Fibroblast of lung (primary cell): ENCODE data around the gene DLK1. TPM values are rescaled to one million over a fixed set of nuclear protein-coding genes. Genes with fewer than 3 reads are reported as not detected.

Experiments
- DNase-seq, 2 donors: peaks; one replicate each; pipeline versions ENCODE4 v3.0.0 to v3.0.0-alpha.2; 2010; ENCODE audit warnings: low read depth in 2 of 2
- H2AFZ ChIP-seq: 2 replicates; pipeline ENCODE4 v1.5.1; 2012; ENCODE audit warnings: low read length, control low read depth, inconsistent platforms
- H3K27ac ChIP-seq: 2 replicates; pipeline ENCODE4 v1.5.1; 2011; ENCODE audit warnings: low read length, control low read depth; ENCODE audit not compliant: insufficient read depth
- H3K27me3 ChIP-seq: 2 replicates; pipeline ENCODE4 v1.5.1; 2011; ENCODE audit warnings: mild to moderate bottlenecking, low read length; ENCODE audit not compliant: control insufficient read depth, insufficient read depth
- H3K36me3 ChIP-seq: 2 replicates; pipeline ENCODE4 v1.5.1; 2011; ENCODE audit warnings: low read length; ENCODE audit not compliant: control insufficient read depth, insufficient read depth
- H3K4me1 ChIP-seq: 2 replicates; pipeline ENCODE4 v1.5.1; 2011; ENCODE audit warnings: low read length; ENCODE audit not compliant: control insufficient read depth, insufficient read depth; ENCODE audit errors: extremely low read depth
- H3K4me2 ChIP-seq: 2 replicates; pipeline ENCODE4 v1.5.1; 2011; ENCODE audit warnings: low read length, control low read depth; ENCODE audit not compliant: insufficient read depth; ENCODE audit errors: extremely low read depth
- H3K4me3 ChIP-seq, 4 experiments: fragments of 200-600 bp in 1 of 4; sonication (generic) in 1 of 4; replicated peaks in 1 of 4; 2 replicates each; pipeline ENCODE4 v1.5.1; 2011 to 2016; ENCODE audit warnings: low read length in 4 of 4, low read depth in 3 of 4, mild to moderate bottlenecking in 3 of 4, control low read depth in 2 of 4, inconsistent platforms in 1 of 4, mixed read lengths in 1 of 4; ENCODE audit not compliant: insufficient read depth in 1 of 4; ENCODE audit errors: control extremely low read depth in 1 of 4
- H3K79me2 ChIP-seq: 2 replicates; pipeline ENCODE4 v1.5.1; 2012; ENCODE audit warnings: mild to moderate bottlenecking, low read length, inconsistent platforms; ENCODE audit not compliant: control insufficient read depth, insufficient read depth
- H3K9ac ChIP-seq: 2 replicates; pipeline ENCODE4 v1.5.1; 2011; ENCODE audit warnings: mild to moderate bottlenecking, low read length, control low read depth; ENCODE audit not compliant: insufficient read depth
- H3K9me3 ChIP-seq: 2 replicates; pipeline ENCODE4 v1.5.1; 2012; ENCODE audit warnings: low read depth, low read length; ENCODE audit not compliant: control insufficient read depth, insufficient read depth
- H4K20me1 ChIP-seq: 2 replicates; pipeline ENCODE4 v1.5.1; 2011; ENCODE audit warnings: low read length; ENCODE audit not compliant: control insufficient read depth, insufficient read depth; ENCODE audit errors: extremely low read depth
- EZH2 ChIP-seq: IDR thresholded peaks from 2 replicates; pipeline ENCODE4 v1.5.1; 2012; ENCODE audit warnings: low read length, control low read depth, mild to moderate bottlenecking; ENCODE audit errors: missing control alignments
- polyA plus RNA-seq, 2 donors: library from polyadenylated mRNA; depleted of rRNA in 1 of 2; stranded (reverse) in 1 of 2; unstranded in 1 of 2; fragments of >200 nt; gene quantifications; 2 replicates each; pipeline ENCODE4 v1.2.1, GENCODE V29; 2011 to 2012; ENCODE audit warnings: missing spikeins in 1 of 2
- total RNA-seq: library from RNA; depleted of rRNA; stranded (reverse); fragments of >200 nt; gene quantifications from 2 replicates; pipeline ENCODE4 v1.2.1, GENCODE V29; 2014
- TF ChIP-seq, protein P1 (sequence below), 2 donors: IDR thresholded peaks in 1 of 2; conservative IDR thresholded peaks in 1 of 2; 1 replicate in 1 of 2; 2 replicates in 1 of 2; pipeline ENCODE4 v1.5.1; 2011 to 2012; ENCODE audit warnings: low read length in 2 of 2, control low read depth in 1 of 2, inconsistent platforms in 1 of 2, low read depth in 1 of 2, mild to moderate bottlenecking in 1 of 2

DLK1 gene
- total and polyA plus RNA-seq, 2 donors (not counting 1 experiment from before 2014, with no cell fraction given), result not detected

DNA sequence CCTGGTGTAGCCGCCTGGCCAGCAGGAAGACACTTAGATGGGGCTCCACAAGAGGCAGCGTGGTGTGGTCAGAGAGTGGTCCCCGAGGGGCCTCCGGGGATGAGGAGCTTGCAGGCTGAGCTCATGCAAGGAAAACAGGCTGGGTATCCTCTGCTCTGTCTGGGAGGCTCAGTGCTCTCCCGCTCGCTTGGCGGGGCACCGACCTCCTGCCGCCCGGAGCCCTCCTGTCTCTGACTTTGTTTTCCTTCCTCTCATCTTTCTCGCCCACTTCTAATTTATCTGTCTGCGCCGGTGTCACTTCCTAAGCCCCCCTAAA is 31.3 kb upstream of the DLK1 start:
- H3K27ac ChIP-seq, result no peak overlapping the region
- TF ChIP-seq, protein P1, sequence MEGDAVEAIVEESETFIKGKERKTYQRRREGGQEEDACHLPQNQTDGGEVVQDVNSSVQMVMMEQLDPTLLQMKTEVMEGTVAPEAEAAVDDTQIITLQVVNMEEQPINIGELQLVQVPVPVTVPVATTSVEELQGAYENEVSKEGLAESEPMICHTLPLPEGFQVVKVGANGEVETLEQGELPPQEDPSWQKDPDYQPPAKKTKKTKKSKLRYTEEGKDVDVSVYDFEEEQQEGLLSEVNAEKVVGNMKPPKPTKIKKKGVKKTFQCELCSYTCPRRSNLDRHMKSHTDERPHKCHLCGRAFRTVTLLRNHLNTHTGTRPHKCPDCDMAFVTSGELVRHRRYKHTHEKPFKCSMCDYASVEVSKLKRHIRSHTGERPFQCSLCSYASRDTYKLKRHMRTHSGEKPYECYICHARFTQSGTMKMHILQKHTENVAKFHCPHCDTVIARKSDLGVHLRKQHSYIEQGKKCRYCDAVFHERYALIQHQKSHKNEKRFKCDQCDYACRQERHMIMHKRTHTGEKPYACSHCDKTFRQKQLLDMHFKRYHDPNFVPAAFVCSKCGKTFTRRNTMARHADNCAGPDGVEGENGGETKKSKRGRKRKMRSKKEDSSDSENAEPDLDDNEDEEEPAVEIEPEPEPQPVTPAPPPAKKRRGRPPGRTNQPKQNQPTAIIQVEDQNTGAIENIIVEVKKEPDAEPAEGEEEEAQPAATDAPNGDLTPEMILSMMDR (conservative IDR thresholded peaks at IDR 0.05 in 1 of 2, IDR thresholded peaks at IDR 0.05 in 1 of 2; ENCODE audit: low read depth in 1 of 2, low read length in 2 of 2), result no peak
- TF ChIP-seq EZH2, result no peak
- no peak for DNase-seq
- H2AFZ ChIP-seq, result no peak overlapping the region
- H3K4me3 ChIP-seq, result no peak overlapping the region
- no peaks in the 10 kb centered on the region for H3K79me2 ChIP-seq
- H3K4me2 ChIP-seq, result no peak overlapping the region
- H3K27me3 ChIP-seq, result peaks cover 2% of the 10 kb centered on the region
- no peaks in the 10 kb centered on the region for H4K20me1 ChIP-seq
- no peaks in the 10 kb centered on the region for H3K9me3 ChIP-seq
- no peaks in the 10 kb centered on the region for H3K4me1 ChIP-seq
- no peaks in the 10 kb centered on the region for H3K36me3 ChIP-seq
- H3K9ac ChIP-seq, result no peak overlapping the region

DNA sequence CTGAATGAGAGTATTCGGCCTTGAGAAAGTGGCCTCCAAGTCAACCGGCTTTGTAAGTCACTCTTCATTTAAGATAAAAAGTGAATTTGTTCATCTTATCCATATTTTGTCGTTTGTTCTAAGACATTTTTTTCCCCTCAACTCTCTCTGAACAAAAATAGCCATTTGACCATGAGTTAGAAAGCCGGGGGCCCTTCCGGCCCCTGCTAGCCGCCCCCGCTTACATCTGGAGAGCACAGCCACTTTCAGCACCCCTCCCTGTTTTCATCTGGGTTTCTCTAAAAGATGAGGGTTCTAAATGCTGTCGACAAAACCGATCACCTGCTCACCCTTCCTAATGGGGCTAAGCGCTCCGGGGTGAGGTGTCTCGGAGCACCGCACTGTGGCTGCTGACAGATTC is 30.7 kb upstream of the DLK1 start:
- Histone ChIP-seq H3K27ac (no peak overlapping the region), H3K4me1 (no peaks in the 10 kb centered on the region), H3K4me2 (no peak overlapping the region), H3K79me2 (no peaks in the 10 kb centered on the region), H3K4me3 (no peak overlapping the region), H3K36me3 (no peaks in the 10 kb centered on the region), H4K20me1 (no peaks in the 10 kb centered on the region), H3K27me3 (no peaks in the 10 kb centered on the region), H3K9me3 (no peaks in the 10 kb centered on the region), H3K9ac (no peak overlapping the region), H2AFZ (no peak overlapping the region)
- TF ChIP-seq, protein P1 (conservative IDR thresholded peaks at IDR 0.05 in 1 of 2, IDR thresholded peaks at IDR 0.05 in 1 of 2; ENCODE audit: low read depth in 1 of 2, low read length in 2 of 2), result no peak
- TF ChIP-seq EZH2, result no peak
- DNase-seq, result no peak

DNA sequence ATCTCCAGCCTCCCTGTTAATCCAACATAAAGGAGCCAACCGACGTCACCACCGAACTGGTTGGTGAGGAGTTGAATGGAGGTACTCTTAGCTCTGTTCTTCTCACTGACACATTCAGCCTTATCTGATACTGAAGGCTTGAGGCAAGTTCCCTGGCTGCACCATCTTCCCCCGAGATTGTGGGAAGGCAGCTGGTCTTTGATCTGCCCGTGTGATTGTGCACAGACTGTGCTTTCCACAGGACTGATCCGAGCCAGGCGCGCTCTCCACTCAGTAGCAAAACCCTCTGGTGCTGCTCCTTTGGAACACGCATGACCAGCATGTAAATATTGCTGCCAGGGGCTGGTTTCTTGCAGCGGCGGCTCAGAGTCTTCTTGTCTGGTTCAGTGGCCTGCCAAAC is 30.1 kb upstream of the DLK1 start:
- Histone ChIP-seq H3K27me3 (no peaks in the 10 kb centered on the region), H4K20me1 (no peaks in the 10 kb centered on the region), H3K79me2 (no peaks in the 10 kb centered on the region), H3K4me2 (no peak overlapping the region), H3K4me1 (no peaks in the 10 kb centered on the region), H2AFZ (no peak overlapping the region), H3K4me3 (no peak overlapping the region), H3K27ac (no peak overlapping the region), H3K36me3 (no peaks in the 10 kb centered on the region), H3K9me3 (no peaks in the 10 kb centered on the region), H3K9ac (no peak overlapping the region)
- TF ChIP-seq, protein P1 (conservative IDR thresholded peaks at IDR 0.05 in 1 of 2, IDR thresholded peaks at IDR 0.05 in 1 of 2; ENCODE audit: low read depth in 1 of 2, low read length in 2 of 2), result no peak
- no peak for TF ChIP-seq EZH2
- no peak for DNase-seq
